HEK293T (cell line): Measurements from ENCODE around the gene SAMSN1.

Experiments used
- CTCF ChIA-PET: fragments of 350-600 bp; formaldehyde crosslinking; extraction: SDS; loops from one replicate; lab custom pipeline; 2021; ENCODE audit warnings: antibody characterized with exemption, inconsistent platforms; lab: Yijun Ruan, JAX
- POLR2A ChIA-PET: fragments of 350-600 bp; formaldehyde crosslinking; extraction: SDS; loops from one replicate; lab custom pipeline; 2020; ENCODE audit warnings: antibody characterized with exemption, inconsistent platforms; lab: Yijun Ruan, JAX
- DNase-seq: peaks from one replicate; pipeline ENCODE4 v3.0.0; 2012; ENCODE audit warnings: mixed read lengths; ENCODE audit errors: extremely low spot score
- ARNT ChIP-seq: fragments of 450-650 bp; IDR thresholded peaks from 2 replicates; pipeline ENCODE4 v1.6.1; 2017; ENCODE audit warnings: mild to moderate bottlenecking
- BHLHE40 ChIP-seq: fragments of 450-650 bp; IDR thresholded peaks from 2 replicates; pipeline ENCODE4 v1.6.1; 2016; ENCODE audit warnings: mild to moderate bottlenecking, moderate library complexity, borderline replicate concordance
- CTBP1 ChIP-seq: fragments of 450-650 bp; IDR thresholded peaks from 2 replicates; pipeline ENCODE4 v1.6.1; 2016; ENCODE audit warnings: borderline replicate concordance
- ELF4 ChIP-seq: fragments of 450-650 bp; IDR thresholded peaks from 2 replicates; pipeline ENCODE4 v1.6.1; 2017; ENCODE audit warnings: antibody characterized with exemption
- FOXA1 ChIP-seq: fragments of 450-650 bp; IDR thresholded peaks from 2 replicates; pipeline ENCODE4 v1.6.1; 2016; ENCODE audit warnings: mild to moderate bottlenecking
- FOXK2 ChIP-seq: fragments of 450-650 bp; IDR thresholded peaks from 2 replicates; pipeline ENCODE4 v1.6.1; 2016; ENCODE audit warnings: mild to moderate bottlenecking
- FOXM1 ChIP-seq: fragments of 450-650 bp; IDR thresholded peaks from 2 replicates; pipeline ENCODE4 v1.6.1; 2017; ENCODE audit warnings: mild to moderate bottlenecking, borderline replicate concordance
- HDGF ChIP-seq: fragments of 450-650 bp; IDR thresholded peaks from 2 replicates; pipeline ENCODE4 v1.6.1; 2017; ENCODE audit warnings: antibody characterized with exemption, borderline replicate concordance
- L3MBTL2 ChIP-seq: fragments of 450-650 bp; conservative IDR thresholded peaks from 2 replicates; pipeline ENCODE4 v1.6.1; 2016; ENCODE audit warnings: mild to moderate bottlenecking
- LEF1 ChIP-seq: fragments of 450-650 bp; IDR thresholded peaks from 2 replicates; pipeline ENCODE4 v1.6.1; 2017; ENCODE audit warnings: mild to moderate bottlenecking, borderline replicate concordance
- NFRKB ChIP-seq: fragments of 450-650 bp; IDR thresholded peaks from 2 replicates; pipeline ENCODE4 v1.6.1; 2016; ENCODE audit warnings: mild to moderate bottlenecking, moderate library complexity
- PKNOX1 ChIP-seq: fragments of 450-650 bp; IDR thresholded peaks from 2 replicates; pipeline ENCODE4 v1.6.1; 2016
- SP1 ChIP-seq: fragments of 450-650 bp; IDR thresholded peaks from 2 replicates; pipeline ENCODE4 v1.6.1; 2017
- SUZ12 ChIP-seq: fragments of 450-650 bp; IDR thresholded peaks from 2 replicates; pipeline ENCODE4 v1.6.1; 2016; ENCODE audit warnings: mild to moderate bottlenecking
- TARDBP ChIP-seq: fragments of 450-650 bp; IDR thresholded peaks from 2 replicates; pipeline ENCODE4 v1.6.1; 2016
- ZNF384 ChIP-seq: fragments of 450-650 bp; IDR thresholded peaks from 2 replicates; pipeline ENCODE4 v1.6.1; 2016

The SAMSN1 gene

DNA sequence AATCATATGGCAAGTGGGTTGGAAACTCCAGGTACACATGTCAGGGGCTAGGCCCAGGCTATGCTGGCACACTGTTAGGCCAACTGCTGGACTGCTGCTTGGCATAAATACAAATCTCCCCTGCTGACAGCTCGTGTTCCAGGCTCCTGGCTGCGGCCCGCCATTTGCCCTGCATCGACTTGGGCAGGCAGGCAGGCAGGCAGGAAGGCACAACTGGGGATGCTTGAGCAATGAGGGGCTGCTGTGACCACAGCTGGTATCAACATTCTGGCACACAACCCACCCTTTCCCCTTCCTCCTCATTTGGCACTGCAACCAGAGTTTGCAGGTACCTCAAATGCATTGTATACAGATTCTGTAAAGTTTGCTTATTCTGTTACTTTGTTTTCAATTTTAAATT lies 53.2 kb downstream of the SAMSN1 start:
- POLR2A ChIA-PET: no interaction called here
- CTCF ChIA-PET: no interaction called here
- TF ChIP-seq ZNF384 (no peak), NFRKB (no peak), TARDBP (no peak), SP1 (no peak), FOXA1 (no peak), PKNOX1 (no peak), HDGF (no peak), ELF4 (no peak), L3MBTL2 (no peak), SUZ12 (no peak), LEF1 (no peak), BHLHE40 (no peak), FOXM1 (no peak), ARNT (no peak), CTBP1 (no peak), FOXK2 (no peak)
- DNase-seq: no peak

- ChIA-PET POLR2A (no interaction called here), CTCF (no interaction called here)
- no peak for DNase-seq
- no peak for TF ChIP-seq SP1
- TF ChIP-seq ELF4: no peak
- no peak for TF ChIP-seq FOXA1
- no peak for TF ChIP-seq TARDBP
- TF ChIP-seq ZNF384: no peak
- TF ChIP-seq SUZ12: no peak
- no peak for TF ChIP-seq L3MBTL2
- no peak for TF ChIP-seq HDGF
- TF ChIP-seq FOXK2: no peak
These were observed 54.8 kb downstream of the SAMSN1 start for GRCh38 chr21:14491269-14491681.

GRCh38 chr21:14488672-14489204 lies 57.4 kb downstream of the SAMSN1 start:
- POLR2A ChIA-PET: no interaction called here
- TF ChIP-seq LEF1 (no peak), NFRKB (no peak), ZNF384 (no peak), HDGF (no peak), L3MBTL2 (no peak)
- DNase-seq: no peak
- CTCF ChIA-PET: interaction anchor here (0.6 kb wide), 1 partner anchor 49 kb away, joined by 3 read pairs; no protein-coding TSS in a partner anchor

DNA sequence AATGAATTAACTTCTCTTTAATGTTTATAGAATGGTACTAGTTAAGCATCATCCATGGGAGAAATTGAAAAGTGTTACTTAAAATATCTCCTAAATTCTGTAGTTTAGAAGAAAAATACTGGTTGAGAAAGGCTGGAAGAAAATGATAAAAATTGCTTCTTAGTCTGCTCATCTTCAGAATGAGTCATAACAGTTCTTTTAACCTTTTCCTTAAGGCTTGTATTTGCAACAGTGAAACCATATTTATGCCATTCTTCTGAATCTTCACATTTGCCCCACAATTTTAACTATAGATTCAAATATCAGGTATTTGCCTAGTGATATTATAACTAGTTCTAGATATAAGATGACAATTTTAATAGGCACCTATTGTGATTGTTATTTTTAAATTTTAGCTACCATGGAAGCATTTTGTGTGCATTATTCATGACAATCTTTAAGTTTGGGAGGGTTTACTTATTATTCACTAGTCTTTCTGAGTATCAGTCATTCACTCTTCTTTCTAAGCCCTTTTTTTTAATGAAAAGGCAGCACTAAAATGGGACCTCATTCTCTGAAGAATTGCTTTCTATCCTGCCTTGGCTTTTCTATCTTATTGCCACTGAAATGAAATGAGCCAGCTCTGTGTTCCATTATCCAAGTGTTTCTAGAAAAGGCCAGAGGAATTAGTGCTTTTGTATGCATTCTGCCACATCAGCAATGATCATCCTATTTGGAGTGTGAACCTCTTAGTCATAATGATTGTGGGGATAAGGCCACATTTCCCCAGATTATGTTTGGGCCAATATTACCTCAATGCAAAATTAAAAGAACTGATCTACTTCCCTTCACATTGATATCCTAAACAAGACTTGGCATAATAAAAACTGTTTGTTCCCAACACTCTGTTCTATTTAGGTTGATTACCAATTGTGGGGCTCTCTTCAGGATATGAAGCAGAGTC lies 58.4 kb downstream of the SAMSN1 start:
- POLR2A ChIA-PET: no interaction called here
- CTCF ChIA-PET: no interaction called here
- TF ChIP-seq FOXK2: no peak
- TF ChIP-seq ELF4: no peak
- no peak for TF ChIP-seq FOXA1
- TF ChIP-seq SP1: no peak
- no peak for TF ChIP-seq NFRKB
- TF ChIP-seq L3MBTL2: no peak
- no peak for TF ChIP-seq TARDBP
- no peak for TF ChIP-seq FOXM1
- no peak for TF ChIP-seq CTBP1
- no peak for DNase-seq

DNA sequence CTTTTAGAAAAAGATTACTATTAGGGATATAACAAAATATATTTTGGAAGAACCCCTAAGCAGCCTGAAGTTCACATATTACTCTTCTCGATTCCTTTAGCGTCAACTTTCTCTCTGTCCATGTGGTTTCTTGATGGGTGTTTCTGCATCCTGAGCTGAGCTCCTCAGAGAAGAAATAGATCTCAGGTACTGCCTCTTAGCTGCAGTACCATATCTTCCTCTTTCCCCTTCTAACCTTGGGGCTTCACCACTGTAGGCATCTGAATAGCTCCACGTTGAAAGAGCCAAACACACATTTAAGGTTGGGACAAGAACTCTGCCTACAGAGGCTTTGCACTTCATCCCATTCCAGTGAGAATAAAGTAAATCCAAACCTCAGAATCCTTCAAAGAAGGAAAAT lies 59.2 kb downstream of the SAMSN1 start:
- CTCF ChIA-PET: no interaction called here
- DNase-seq: no peak
- TF ChIP-seq SUZ12: no peak
- TF ChIP-seq CTBP1: no peak
- no peak for TF ChIP-seq FOXA1
- TF ChIP-seq ZNF384: no peak
- no peak for TF ChIP-seq FOXM1
- TF ChIP-seq NFRKB: no peak
- TF ChIP-seq TARDBP: no peak
- TF ChIP-seq SP1: no peak
- POLR2A ChIA-PET: no interaction called here

DNA sequence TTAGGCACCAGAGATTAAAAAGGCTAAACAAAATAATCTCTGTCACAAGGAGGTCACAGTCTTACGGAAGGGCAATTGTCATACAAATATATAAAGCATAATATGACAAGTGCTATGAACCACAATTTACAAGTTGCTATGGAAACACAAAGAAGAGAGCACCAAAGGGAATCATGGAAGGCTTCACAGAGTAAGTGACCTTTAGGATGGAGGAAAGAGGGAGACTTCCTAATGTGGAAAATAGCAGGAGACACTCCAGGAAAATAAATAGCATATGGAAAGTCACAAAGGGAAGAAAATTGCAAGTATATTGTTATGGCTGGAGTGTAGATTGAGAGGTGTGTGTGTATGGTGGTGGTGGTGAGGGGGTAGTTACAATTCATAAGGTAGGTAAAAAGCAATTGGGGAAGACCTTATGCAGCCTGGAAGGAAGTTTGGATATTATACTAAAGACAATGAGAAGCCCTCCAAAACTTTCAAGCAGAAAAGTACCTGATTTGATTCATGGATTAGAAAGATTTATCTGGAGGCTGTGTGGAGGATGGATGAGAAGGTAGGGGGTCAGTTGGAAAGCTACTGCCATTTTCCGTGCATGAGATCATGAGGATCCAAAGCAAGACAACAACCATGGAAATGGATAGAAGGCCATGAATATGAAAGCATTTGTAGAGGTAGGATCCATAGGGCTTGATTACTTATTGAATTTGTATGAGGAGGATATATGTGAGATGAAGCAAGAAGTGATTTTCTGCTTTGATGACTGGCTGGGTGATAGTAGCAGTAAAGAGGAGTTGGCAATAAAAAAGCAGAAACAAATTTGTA lies 61.7 kb downstream of the SAMSN1 start:
- CTCF ChIA-PET: no interaction called here
- TF ChIP-seq ZNF384 (no peak), ARNT (no peak), FOXA1 (no peak), ELF4 (no peak), NFRKB (no peak), LEF1 (no peak), SP1 (no peak), CTBP1 (no peak), L3MBTL2 (no peak), HDGF (no peak), FOXK2 (no peak), TARDBP (no peak), BHLHE40 (no peak), PKNOX1 (no peak), SUZ12 (no peak), FOXM1 (no peak)
- POLR2A ChIA-PET: no interaction called here
- no peak for DNase-seq
